GM10847 (cell line): ENCODE data around the gene H2BK1.
A peak's percentile ranks its signal among the peaks of the same experiment; 100 is the strongest.

Experiments used
- POLR2A ChIP-seq: IDR thresholded peaks from 2 replicates; pipeline ENCODE4 v1.6.1; 2011; ENCODE audit not compliant: insufficient read length; ENCODE audit errors: extremely low read depth

The H2BK1 gene

DNA sequence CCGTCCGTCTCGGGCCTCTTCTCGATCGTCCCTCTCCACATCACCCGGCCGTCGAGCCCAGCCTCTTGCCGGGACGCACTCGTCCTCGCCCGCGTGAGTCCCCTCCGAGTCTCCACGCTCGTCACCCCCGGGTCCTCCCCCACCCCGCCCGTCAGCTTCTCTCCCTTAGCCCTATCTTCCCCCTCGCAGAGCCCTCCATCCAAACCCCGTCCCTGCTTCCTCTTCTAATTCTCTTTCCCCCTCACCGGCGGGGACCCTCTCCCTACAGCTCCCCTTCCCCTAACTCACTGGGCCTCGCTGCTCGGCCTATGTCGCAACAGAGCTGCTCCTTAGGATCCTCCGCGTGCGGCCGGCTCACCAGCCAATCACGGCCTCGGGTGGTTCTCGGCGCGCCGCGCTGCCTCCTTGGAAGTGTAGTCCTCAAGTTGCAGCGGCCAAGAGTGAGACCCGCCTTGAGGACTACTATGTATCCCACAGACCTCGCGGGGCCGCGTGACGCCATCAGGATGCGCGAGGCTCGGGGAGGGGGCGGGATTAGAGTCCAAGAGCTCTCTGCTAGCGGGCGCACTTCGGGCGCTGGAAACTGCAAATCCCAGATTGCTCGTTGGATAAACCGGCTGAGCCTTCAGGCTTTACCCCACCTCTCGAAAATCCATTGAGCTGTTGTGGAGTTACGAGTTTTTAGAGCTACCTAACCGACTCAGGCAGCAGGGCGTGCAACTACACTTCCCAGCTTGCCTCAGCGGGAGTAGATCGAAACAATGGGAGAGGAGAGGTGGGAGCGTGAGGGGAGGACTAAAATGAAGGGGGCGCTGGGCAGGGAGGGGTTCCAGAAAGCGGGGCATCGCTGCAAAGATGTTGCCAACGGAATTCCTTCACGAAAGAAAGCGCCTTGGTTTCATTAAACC, 16.8 kb upstream of the H2BK1 start, which contains the start of gene ABCF2:
Gene ABCF2 (minus strand): TSS at position 331 of the 908 bp plus-strand sequence. CDS start 747 bp downstream, outside the sequence.
- TF ChIP-seq POLR2A, result peak; percentile 59

DNA sequence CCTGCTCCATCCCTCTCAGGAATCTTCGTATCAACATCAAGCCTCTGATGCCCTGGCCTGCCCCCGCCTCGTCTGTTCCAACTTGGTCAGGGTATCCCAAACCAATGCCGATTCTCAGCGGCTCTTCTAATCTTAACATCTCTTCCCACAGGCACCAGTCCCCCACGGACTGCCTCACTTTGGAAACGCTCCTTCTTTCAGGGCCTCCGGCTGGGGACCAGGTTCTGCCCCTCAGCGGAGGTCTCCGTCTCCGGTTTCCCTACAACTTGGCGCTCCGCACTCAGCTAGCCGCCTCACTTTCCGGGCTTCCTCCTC, 16.2 kb upstream of the H2BK1 start:
- no peak for TF ChIP-seq POLR2A

DNA sequence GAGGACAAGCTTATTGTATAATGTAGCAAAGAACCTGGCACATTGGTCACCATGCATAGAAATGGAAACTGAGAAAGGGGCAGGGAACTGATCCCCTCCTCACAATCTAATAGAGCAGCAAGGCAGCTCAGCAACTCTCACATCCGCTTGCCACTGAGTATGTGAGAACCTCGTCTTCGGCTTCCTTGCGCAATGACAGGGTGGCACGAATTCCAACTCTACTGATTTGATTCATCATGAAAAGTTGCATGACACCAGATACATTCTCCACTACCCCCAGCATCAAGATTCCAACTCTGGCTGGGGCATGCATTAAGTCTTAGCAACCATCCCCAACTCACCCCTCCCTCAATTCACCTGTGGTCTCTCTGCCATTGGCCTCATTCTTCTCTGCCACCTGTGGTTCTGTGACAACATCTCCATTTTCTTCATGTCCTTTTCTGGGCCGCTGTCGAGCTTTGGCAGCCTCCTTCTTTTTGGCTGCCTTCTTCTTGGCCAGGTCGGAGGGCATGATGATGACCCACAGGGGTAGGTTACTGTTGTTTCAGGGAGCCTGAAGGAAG, 15.7 kb upstream of the H2BK1 start:
- no peak for TF ChIP-seq POLR2A

DNA sequence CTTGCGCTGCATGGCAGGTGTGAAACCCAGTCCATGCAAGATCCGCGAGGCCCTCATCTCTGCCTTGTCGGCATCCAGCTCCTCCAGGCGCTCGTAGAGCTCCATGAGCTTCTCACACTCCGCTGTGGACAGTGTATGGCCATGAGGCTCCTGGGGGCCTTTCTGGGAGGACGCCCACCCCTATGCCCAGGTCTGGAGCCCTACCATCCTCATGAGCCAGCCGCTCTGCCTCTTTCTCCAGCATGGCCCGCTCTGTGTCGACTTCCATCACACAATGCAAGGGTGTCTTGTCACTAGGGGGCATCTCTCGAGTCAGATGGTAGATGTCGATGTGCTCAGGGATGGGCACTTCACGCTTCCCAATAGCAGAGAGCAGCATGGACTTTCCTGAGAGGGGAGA, 13.4 kb upstream of the H2BK1 start:
- no peak for TF ChIP-seq POLR2A

DNA sequence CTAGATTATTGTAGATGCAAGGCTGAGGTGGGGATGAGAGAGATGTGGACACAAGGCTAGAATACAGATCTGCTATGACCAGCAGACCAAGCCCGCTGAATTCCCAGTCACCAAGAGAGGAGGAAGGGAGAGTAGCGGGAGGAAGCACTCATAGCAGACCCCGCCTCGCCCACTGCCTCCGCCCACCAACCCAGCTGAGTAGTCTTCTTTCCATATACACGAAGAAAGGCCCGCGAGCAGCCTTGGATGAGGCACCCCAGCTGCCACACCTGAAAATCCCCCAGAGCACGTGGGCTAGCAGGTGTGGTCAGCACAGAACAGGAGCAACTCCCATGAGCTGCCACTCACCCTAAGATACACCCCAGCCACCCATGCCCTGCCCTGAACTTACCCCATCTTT, 7.9 kb upstream of the H2BK1 start:
- no peak for TF ChIP-seq POLR2A

DNA sequence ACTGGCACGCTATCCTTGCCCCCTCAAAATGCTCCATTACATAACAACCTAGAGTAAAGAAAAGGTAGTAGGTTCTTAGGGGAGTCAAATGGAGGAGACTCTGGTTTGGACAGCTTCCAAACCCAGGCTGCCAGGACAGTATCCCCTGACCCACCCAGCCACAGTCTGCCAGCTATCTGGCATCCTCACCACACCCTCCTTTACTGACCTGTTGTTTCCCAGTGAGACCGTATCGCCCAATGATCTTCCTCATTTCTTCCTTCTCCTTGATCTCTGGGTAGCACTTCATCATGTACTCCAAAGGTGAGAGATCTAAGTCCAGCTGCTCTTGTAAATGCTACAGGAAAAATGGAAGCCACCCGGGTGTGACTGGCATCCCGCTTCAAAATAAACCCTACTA, 5.1 kb upstream of the H2BK1 start:
- TF ChIP-seq POLR2A, result no peak

DNA sequence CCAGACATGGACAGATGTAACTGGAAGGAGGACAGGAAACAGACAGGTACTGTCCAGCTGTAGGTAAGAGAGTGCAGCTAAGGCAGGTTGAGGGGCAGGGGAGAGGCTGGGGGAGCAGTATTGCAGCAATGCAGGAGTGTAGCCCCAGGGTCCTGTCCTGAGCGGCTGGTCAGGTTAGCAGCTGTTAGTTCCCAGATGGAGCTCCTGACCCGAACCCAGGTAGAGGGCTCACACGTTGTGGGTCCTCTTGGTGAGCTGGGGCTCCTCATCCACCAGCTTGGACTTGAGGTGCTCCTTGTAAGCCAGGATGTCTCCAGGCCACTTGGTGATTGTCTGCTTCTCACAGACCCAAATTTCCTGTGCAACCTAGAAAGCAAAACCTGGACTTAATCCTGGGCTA, 3.5 kb upstream of the H2BK1 start:
- no peak for TF ChIP-seq POLR2A

DNA sequence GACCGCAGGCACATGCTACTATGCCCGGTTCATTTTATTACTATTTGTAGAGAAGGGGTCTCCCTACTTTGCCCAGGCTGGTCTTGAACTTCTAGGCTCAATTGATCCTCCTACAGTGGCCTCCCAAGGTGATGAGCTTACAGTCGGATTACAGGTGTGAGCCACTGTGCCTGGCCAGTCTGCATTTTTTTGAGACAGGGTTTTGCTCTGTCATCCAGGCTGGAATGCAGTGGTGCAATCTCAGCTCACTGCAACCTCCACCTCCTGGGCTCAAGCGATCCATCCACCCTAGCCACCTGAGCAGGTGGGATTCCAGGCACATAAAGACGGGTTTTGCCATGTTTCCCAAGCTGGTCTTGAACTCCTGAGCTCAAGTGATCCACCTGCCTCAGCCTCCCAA, 2.3 kb upstream of the H2BK1 start:
- TF ChIP-seq POLR2A, result no peak

DNA sequence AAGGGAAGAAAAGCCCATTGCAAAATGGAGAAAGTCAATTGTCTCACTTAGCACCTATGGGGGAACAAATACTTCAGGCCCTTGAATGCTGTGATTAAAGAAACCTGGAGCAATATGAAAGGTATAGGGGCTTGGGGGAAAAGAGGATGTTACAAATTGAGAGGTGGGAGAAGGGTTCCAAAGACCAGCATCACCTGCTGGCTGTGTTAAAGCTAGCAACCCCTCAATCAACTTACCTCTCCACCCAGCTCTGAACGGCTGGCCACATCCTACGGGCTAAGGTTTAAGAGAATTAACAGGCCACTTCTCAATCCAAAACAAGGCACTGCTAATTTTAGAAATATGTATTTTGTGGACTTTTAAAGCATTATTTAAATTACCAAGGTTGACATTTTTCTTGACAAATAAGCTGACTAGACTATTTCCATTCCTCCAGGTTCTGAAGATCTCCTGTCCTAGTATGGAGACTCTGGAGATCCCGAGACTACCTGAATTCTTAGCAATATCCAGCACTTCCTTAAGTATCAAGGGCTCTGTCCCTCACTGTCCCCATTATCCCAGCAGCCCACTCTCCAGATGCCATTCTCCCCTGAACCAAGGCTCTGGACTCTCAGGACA, 976 bp upstream of the H2BK1 start:
- no peak for TF ChIP-seq POLR2A

DNA sequence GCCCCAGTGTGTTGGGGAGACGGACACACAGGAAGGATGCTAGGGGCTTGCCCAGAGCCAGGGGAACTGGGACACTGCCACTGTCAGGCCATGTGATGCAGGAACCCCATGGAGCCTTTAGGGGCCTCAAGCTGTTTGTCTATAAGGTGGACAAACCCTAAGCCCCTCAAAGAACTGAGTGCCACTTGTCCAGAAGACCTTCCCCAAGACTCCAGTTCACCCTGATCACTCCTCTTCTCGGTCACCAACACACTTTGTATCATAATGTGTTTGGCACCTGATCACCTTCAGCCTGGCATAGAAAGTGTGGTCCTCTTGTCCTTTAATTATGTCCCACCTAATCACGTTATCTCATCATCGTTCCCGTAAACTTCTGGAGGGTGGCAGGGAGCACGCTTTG, 700 bp downstream of the H2BK1 start:
- no peak for TF ChIP-seq POLR2A

DNA sequence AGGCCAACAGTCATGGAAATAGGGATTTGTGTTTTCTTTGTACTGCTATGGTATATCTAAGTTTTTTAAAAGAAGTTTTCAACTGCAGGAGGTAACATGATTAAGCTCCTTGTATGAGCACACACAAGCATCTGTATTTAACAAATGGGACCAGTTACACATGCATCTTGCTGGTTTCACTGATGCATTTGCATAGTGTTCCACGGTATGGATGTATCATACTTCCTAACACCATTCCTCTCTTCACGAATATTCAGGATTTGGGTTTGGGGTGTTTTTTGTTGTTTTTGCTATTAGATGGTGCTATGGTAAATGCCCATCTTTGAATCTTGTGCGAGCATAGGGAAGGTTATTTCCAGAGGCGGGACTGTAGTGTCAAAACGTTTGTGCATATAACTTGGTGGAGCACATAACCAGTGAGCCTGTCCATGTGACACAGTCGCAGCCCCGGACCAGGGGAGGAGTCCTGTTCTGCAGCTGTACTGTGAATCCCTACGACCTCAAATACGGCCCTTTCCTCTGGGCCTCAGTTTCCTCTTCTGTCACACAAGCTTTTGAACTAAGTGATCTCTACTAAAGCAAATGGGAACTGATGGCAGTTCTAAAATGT, 1.9 kb downstream of the H2BK1 start:
- no peak for TF ChIP-seq POLR2A

DNA sequence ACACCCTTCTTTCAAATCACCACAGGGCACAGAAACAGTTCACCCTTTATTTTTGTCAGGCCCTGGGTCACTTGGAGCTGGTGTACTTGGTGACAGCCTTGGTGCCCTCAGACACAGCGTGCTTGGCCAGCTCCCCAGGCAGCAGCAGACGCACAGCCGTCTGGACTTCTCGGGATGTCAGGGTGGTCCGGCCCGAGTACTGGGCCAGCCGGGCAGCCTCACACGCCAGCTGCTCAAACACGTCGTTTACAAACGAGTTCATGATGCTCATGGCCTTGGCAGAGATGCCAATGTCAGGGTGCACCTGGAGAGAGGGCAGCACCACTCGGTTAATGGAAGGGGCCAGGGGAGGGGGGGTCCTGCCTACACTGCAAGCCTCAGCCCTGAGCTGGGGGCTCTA, 2.5 kb downstream of the H2BK1 start:
- TF ChIP-seq POLR2A, result no peak

DNA sequence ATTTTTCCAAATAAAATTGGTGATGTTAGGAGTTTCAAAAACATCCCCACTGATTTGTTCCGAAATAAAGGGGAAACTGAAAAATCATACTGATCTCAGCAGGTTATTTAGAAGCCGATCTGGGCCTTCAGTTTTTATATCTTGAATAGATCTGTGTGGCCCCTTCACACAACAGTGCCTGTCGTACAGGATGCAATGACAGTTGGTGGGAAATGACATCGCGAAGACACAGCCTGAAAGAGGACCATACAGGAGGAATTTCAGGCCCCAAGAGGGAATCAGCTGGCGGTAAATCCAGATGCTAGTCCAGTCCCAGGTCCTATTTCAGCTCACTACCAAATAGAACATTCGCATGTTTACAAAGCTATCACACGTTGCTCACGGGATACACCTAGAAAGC, 3.0 kb downstream of the H2BK1 start:
- no peak for TF ChIP-seq POLR2A

DNA sequence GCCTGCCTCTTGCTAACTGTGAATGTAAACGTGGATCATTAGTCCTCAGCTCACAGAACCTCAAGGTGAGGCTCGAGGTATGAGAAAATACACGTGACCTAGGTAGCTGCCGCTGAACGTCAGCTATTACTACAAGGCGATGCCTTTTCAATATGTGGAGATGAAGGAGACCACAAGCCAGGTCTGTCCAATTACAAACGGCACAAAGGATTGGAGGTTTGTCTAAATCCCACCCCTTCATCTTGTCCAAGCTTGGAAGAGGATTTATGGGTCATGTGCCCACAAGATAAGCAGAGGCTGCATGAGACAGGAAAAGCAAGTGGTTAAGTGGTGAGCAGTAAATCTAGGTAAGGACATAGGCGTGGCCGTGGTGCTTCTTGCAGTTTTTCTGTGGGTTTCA, 3.4 kb downstream of the H2BK1 start:
- no peak for TF ChIP-seq POLR2A

DNA sequence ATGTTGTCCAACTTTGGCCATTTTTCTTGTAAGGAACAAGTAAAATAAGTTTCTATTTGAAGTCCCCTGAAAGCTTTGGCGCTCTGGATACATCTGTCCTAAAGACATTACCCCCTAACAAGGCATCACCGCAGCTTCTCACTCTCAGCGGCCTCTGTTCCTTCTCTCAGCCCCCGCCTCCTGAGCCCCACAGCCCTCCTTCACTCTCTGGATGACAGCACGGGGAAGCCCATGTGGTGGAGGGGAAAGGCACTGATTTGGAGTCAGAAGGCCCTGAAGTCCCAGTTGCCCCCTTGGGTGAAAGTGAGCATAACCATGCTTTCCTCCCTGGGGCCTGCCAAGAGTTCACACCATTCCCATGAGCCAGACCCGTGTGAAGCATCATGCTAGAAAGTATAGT, 4.6 kb downstream of the H2BK1 start:
- no peak for TF ChIP-seq POLR2A
